Measurements from ENCODE around the gene MEST.
"Not testable (repeated sequence)": the region's sequence is repeated elsewhere in the genome, so short reads cannot be mapped to it uniquely, and the experiment has no call there.

Gene MEST

GRCh38 chr7:130500463-130500862, 8.6 kb downstream of the MEST start:
- Histone ChIP-seq H3K36me3 (peaks cover 11% of the 10 kb centered on the region), H3K4me3 (ENCODE audit: low read depth in 1 of 2, low read length in 1 of 2) (no peak overlapping the region), H3K4me1 (ENCODE audit: control insufficient read depth in 1 of 2, insufficient read depth in 1 of 2, low read depth in 1 of 2, low read length in 1 of 2) (no peaks in the 10 kb centered on the region), H3K27me3 (peaks cover under 1% of the 10 kb centered on the region), H3K27ac (no peak overlapping the region), H3K9me3 (no peaks in the 10 kb centered on the region)
- no peak for TF ChIP-seq CTCF (IDR thresholded peaks at IDR 0.05)

DNA sequence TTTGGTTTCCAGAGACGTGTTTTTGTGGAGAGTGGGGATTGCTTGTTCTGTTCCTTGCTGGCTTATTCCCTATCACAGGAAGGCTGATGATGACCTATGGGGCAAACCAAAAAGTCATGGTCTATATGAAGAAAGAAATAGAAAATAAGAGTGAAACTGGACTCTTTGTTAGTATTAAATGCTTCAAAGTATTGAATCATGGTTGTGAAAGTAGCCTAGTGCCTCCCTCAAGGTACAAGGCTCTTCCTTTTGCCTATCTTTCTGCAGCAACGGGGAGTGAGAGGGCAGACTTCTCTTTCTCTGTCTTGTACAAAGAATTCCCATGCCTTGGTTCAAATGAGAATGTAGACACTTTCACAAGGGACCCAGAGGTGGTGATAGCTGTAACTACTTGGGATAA, 9.0 kb downstream of the MEST start:
- Histone ChIP-seq H3K36me3 (peaks cover 11% of the 10 kb centered on the region), H3K27me3 (no peaks in the 10 kb centered on the region), H3K27ac (no peak overlapping the region), H3K4me3 (ENCODE audit: low read depth in 1 of 2, low read length in 1 of 2) (no peak overlapping the region), H3K9me3 (no peaks in the 10 kb centered on the region), H3K4me1 (ENCODE audit: control insufficient read depth in 1 of 2, insufficient read depth in 1 of 2, low read depth in 1 of 2, low read length in 1 of 2) (no peaks in the 10 kb centered on the region)
- TF ChIP-seq CTCF (IDR thresholded peaks at IDR 0.05), result no peak

DNA sequence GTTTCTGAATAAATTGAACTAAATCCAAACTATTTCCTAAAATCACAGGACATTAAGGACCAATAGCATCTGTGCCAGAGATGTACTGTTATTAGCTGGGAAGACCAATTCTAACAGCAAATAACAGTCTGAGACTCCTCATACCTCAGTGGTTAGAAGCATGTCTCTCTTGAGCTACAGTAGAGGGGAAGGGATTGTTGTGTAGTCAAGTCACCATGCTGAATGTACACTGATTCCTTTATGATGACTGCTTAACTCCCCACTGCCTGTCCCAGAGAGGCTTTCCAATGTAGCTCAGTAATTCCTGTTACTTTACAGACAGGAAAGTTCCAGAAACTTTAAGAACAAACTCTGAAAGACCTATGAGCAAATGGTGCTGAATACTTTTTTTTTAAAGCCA, 13.9 kb downstream of the MEST start:
- Histone ChIP-seq H3K4me3 (ENCODE audit: low read depth in 1 of 2, low read length in 1 of 2) (no peak overlapping the region), H3K4me1 (ENCODE audit: control insufficient read depth in 1 of 2, insufficient read depth in 1 of 2, low read depth in 1 of 2, low read length in 1 of 2) (no peaks in the 10 kb centered on the region), H3K36me3 (peaks cover 19% of the 10 kb centered on the region), H3K27me3 (no peaks in the 10 kb centered on the region), H3K9me3 (no peaks in the 10 kb centered on the region), H3K27ac (no peak overlapping the region)
- no peak for TF ChIP-seq CTCF (IDR thresholded peaks at IDR 0.05)

- H3K36me3 ChIP-seq, result peaks cover 19% of the 10 kb centered on the region
These were observed 14.5 kb downstream of the MEST start for GRCh38 chr7:130506358-130506757.

GRCh38 chr7:130512038-130512437, 20.2 kb downstream of the MEST start:
- not testable (repeated sequence) for H3K27me3 ChIP-seq; H3K4me1 ChIP-seq (ENCODE audit: control insufficient read depth in 1 of 2, insufficient read depth in 1 of 2, low read depth in 1 of 2, low read length in 1 of 2); H3K4me3 ChIP-seq (ENCODE audit: low read depth in 1 of 2, low read length in 1 of 2); H3K27ac ChIP-seq; H3K36me3 ChIP-seq; H3K9me3 ChIP-seq

More at GRCh38 chr7:130506358-130506757, 14.5 kb downstream of the MEST start:
- no peak overlapping the region for H3K4me3 ChIP-seq (ENCODE audit: low read depth in 1 of 2, low read length in 1 of 2)
- no peak overlapping the region for H3K27ac ChIP-seq
- no peaks in the 10 kb centered on the region for H3K4me1 ChIP-seq (ENCODE audit: control insufficient read depth in 1 of 2, insufficient read depth in 1 of 2, low read depth in 1 of 2, low read length in 1 of 2)
- H3K9me3 ChIP-seq, result no peaks in the 10 kb centered on the region
- TF ChIP-seq CTCF (IDR thresholded peaks at IDR 0.05), result no peak
- H3K27me3 ChIP-seq, result no peaks in the 10 kb centered on the region

DNA sequence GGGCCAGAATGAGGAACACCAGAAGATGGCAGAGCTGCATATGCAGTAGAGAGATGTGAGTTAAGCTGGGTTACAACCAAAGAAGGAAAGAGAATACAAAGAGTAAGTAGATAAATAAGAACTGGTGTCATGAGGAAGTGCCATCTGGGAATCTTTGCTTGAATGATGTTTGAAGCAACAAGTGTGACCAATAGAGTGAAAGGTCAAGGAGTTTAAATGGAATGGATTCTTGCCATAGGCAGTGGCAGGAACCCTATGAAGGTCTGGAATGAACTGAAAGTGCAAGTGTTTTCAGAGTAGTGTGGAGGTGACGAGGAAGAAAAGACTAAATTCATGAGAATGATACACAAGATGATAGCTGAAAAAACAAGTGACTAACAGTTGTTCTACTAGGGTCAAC, 21.6 kb downstream of the MEST start:
- H3K4me3 ChIP-seq (ENCODE audit: low read depth in 1 of 2, low read length in 1 of 2), result no peak overlapping the region
- H3K36me3 ChIP-seq, result no peaks in the 10 kb centered on the region
- TF ChIP-seq CTCF (IDR thresholded peaks at IDR 0.05), result no peak
- H3K4me1 ChIP-seq (ENCODE audit: control insufficient read depth in 1 of 2, insufficient read depth in 1 of 2, low read depth in 1 of 2, low read length in 1 of 2), result no peaks in the 10 kb centered on the region
- H3K27me3 ChIP-seq, result no peaks in the 10 kb centered on the region
- no peaks in the 10 kb centered on the region for H3K9me3 ChIP-seq
- H3K27ac ChIP-seq, result no peak overlapping the region
